ENCODE results near the gene EPPIN. TPM values are rescaled to one million over a fixed set of nuclear protein-coding genes. Genes with fewer than 3 reads are reported as not detected.
"Not testable (repeated sequence)": the region's sequence is repeated elsewhere in the genome, so short reads cannot be mapped to it uniquely, and the experiment has no call there.

EPPIN gene
- total and polyA plus RNA-seq, 8 donors: not detected

DNA sequence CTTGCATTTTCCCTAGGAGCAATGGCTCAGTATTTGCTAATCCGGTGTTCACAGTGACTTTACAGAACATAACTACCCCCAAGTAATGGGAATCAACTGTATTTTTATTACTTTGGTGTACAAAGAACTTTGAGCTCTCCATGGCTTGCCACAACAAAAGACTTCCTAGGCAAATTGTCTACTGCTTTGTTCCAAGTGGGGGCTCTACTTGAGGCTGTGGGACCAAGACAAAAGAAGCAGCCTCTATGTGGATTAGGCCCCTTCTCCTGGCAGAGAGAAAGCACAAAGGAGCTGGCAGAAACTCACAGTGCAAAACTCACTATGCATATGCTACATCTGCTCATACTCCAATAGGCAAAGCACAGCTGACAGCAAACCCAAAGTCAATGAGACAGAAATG, 31.0 kb upstream of the EPPIN start:
- TF ChIP-seq, protein P1, sequence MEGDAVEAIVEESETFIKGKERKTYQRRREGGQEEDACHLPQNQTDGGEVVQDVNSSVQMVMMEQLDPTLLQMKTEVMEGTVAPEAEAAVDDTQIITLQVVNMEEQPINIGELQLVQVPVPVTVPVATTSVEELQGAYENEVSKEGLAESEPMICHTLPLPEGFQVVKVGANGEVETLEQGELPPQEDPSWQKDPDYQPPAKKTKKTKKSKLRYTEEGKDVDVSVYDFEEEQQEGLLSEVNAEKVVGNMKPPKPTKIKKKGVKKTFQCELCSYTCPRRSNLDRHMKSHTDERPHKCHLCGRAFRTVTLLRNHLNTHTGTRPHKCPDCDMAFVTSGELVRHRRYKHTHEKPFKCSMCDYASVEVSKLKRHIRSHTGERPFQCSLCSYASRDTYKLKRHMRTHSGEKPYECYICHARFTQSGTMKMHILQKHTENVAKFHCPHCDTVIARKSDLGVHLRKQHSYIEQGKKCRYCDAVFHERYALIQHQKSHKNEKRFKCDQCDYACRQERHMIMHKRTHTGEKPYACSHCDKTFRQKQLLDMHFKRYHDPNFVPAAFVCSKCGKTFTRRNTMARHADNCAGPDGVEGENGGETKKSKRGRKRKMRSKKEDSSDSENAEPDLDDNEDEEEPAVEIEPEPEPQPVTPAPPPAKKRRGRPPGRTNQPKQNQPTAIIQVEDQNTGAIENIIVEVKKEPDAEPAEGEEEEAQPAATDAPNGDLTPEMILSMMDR (IDR thresholded peaks at IDR 0.05): no peak
- ATAC-seq (no peak), DNase-seq (no peak), FAIRE-seq (no peak)
- Histone ChIP-seq H3K4me3 (no peak overlapping the region), H3K27ac (no peak overlapping the region), H3K27me3 (no peaks in the 10 kb centered on the region), H3K36me3 (no peaks in the 10 kb centered on the region), H3K9me3 (no peaks in the 10 kb centered on the region), H3K4me1 (no peaks in the 10 kb centered on the region)
- intact Hi-C loops (cut with DNase I): no loop called here
- 69 to 74% methylated on average over 1 of the region's 1 CpG for WGBS, 2 donors

DNA sequence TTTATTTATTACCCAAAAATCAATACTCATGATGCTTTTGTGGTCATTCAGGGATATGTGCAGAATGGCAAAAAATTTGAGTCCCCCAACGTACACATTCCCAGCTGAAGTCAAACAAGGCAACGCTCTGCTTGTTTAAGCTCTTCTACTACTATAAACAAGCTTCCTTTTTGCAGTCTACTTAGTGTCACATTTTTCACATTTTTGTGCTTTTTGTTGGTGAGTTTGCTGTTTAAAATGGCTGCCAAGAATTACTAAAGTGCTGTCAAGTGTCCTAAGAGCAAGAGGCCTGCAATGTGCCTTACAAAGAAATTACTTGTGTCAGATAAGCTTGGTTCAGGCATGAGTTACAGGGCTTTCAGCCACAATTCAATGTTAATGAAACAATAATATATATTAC, 29.8 kb upstream of the EPPIN start:
- Histone ChIP-seq H3K9me3 (no peaks in the 10 kb centered on the region), H3K27me3 (no peaks in the 10 kb centered on the region), H3K36me3 (no peaks in the 10 kb centered on the region), H3K4me3 (no peak overlapping the region), H3K27ac (no peak overlapping the region), H3K4me1 (no peaks in the 10 kb centered on the region)
- intact Hi-C loops (cut with DNase I): no loop called here
- DNase-seq (no peak), FAIRE-seq (no peak), ATAC-seq (no peak)
- WGBS, 2 donors: 37 to 41% methylated on average over 2 of the region's 2 CpGs
- TF ChIP-seq, protein P1 (IDR thresholded peaks at IDR 0.05): no peak

DNA sequence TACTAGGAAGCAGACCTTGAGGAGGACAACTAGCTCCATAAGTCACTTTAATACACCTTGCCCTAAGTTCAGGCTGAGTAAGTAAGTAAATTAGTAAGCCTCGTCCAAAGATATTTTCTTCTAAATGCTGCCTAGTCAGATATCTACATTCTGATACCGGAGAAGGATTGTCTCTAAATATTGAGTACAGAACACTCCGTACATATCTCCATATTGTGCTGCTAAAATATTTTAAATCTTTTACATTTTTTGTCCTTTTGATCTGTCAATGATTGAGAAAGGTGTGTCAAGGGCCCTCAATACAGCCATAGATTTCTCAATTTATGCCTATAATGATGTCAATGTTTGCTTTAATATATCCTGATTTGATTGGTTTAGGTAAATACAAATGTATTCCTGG, 28.7 kb upstream of the EPPIN start:
- no peak for FAIRE-seq
- TF ChIP-seq, protein P1 (IDR thresholded peaks at IDR 0.05): no peak

DNA sequence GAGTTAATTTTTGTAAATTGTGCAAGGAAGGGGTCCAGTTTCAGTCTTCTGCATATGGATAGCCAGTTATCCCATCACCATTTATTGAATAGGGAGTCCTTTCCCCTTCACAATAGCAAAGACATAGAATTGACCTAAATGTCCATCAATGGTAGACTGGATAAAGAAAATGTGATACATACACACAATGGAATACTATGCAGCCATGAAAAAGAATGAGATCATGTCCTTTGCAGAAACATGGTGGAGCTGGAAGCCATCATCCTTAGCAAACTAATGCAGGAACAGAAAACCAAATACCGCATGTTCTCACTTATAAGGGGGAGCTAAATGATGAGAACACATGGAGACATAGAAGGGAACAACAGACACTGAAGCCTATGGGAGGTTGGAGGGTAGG, 22.4 kb upstream of the EPPIN start:
- H3K4me3 ChIP-seq; H3K36me3 ChIP-seq; H3K9me3 ChIP-seq; H3K27me3 ChIP-seq; intact Hi-C loops (cut with DNase I); DNase-seq; FAIRE-seq; ATAC-seq; H3K4me1 ChIP-seq; H3K27ac ChIP-seq: not testable (repeated sequence)
- WGBS, 2 donors: 55 to 77% methylated on average over 1 of the region's 1 CpG

More for the DNA sequence above, 28.7 kb upstream of the EPPIN start:
- Histone ChIP-seq H3K36me3 (no peaks in the 10 kb centered on the region), H3K4me1 (no peaks in the 10 kb centered on the region), H3K9me3 (no peaks in the 10 kb centered on the region), H3K4me3 (no peak overlapping the region), H3K27me3 (no peaks in the 10 kb centered on the region), H3K27ac (no peak overlapping the region)
- WGBS, 2 donors: 69 to 86% methylated on average over 3 of the region's 3 CpGs
- DNase-seq (no peak), ATAC-seq (no peak)
- intact Hi-C loops (cut with DNase I): no loop called here

DNA sequence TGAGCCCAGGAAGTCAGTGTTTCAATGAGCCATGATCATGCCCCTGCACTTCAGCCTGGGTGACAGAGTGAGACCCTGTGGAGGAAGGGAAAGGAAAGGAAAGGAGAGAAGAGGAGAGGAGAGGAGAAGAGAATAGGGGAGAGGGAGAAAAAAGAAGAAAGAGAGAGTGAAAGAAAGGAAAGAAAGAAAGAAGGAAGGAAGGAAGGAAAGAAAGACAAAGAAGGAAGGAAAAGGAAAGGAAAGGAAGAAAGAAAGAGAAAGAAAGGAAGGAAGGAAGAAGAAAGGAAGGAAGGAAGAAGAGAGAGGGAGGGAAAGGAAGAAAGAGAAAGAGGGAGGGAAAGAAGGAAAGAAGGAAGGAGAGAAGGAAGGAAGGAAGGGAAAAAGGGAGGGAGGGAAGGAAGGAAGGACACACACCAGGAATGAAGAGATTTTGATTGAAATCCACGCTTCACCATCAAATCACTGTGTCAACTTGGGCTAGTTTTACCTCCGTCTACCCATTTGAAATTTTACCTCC, 17.6 kb upstream of the EPPIN start:
- 63 to 71% methylated on average over 2 of the region's 2 CpGs for whole genome bisulfite sequencing, 2 donors
- ATAC-seq (no peak), DNase-seq (no peak), FAIRE-seq (no peak)
- Histone ChIP-seq H3K36me3 (no peaks in the 10 kb centered on the region), H3K27me3 (no peaks in the 10 kb centered on the region), H3K4me1 (no peaks in the 10 kb centered on the region), H3K4me3 (no peak overlapping the region), H3K27ac (no peak overlapping the region), H3K9me3 (no peaks in the 10 kb centered on the region)
- TF ChIP-seq, protein P1 (IDR thresholded peaks at IDR 0.05): no peak
- intact Hi-C loops (cut with DNase I): no loop called here

Measured in pancreas (tissue), 10 donors.